Measurements from ENCODE around the gene FARP1.

Gene FARP1

DNA sequence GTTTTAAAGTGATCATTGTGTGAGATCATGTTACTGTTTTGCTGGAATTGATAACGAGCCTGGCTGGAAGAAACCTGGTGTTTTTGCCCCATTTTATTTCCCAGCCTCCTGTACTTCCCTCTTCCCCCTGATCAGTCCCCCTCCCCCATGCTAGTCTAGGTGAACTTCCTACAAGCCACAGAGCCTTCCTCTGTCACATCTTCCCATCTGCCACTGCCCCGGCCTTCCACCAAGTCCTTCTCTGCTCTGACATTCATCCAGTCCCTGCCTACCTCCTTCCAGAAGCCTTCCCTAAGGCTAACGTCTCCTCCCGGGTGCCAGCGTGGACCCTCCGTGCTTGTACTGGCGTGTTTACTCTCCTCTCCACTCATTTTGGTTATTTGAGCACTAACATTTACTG, 14.3 kb downstream of the FARP1 start:
- no peak overlapping the region for H3K4me3 ChIP-seq (ENCODE audit: low read length)
- no peak for DNase-seq (ENCODE audit: low read depth)
- TF ChIP-seq, protein P1, sequence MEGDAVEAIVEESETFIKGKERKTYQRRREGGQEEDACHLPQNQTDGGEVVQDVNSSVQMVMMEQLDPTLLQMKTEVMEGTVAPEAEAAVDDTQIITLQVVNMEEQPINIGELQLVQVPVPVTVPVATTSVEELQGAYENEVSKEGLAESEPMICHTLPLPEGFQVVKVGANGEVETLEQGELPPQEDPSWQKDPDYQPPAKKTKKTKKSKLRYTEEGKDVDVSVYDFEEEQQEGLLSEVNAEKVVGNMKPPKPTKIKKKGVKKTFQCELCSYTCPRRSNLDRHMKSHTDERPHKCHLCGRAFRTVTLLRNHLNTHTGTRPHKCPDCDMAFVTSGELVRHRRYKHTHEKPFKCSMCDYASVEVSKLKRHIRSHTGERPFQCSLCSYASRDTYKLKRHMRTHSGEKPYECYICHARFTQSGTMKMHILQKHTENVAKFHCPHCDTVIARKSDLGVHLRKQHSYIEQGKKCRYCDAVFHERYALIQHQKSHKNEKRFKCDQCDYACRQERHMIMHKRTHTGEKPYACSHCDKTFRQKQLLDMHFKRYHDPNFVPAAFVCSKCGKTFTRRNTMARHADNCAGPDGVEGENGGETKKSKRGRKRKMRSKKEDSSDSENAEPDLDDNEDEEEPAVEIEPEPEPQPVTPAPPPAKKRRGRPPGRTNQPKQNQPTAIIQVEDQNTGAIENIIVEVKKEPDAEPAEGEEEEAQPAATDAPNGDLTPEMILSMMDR (conservative IDR thresholded peaks at IDR 0.05; ENCODE audit: low read depth, low read length): no peak

DNA sequence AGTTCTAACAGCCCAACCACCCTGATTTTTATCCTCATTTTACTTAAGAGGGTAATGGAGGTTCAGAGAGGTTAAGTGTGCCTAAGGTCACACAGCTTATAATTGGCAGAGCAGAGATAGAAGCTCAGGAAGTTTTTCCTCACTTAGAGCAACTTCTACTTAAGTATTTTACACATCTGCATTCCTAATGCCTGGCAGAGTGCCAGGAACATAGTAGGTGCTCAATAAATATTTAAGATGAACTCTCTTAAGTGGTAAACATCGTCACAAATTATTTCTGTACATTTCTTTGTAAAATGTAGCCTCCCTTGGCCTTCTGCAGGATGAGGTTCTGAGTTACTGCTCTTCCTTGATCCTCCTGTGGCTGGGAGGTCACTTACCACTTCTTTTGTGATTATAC, 14.7 kb downstream of the FARP1 start:
- H3K4me3 ChIP-seq (ENCODE audit: low read length): no peak overlapping the region
- no peak for DNase-seq (ENCODE audit: low read depth)
- TF ChIP-seq, protein P1 (conservative IDR thresholded peaks at IDR 0.05; ENCODE audit: low read depth, low read length): no peak

DNA sequence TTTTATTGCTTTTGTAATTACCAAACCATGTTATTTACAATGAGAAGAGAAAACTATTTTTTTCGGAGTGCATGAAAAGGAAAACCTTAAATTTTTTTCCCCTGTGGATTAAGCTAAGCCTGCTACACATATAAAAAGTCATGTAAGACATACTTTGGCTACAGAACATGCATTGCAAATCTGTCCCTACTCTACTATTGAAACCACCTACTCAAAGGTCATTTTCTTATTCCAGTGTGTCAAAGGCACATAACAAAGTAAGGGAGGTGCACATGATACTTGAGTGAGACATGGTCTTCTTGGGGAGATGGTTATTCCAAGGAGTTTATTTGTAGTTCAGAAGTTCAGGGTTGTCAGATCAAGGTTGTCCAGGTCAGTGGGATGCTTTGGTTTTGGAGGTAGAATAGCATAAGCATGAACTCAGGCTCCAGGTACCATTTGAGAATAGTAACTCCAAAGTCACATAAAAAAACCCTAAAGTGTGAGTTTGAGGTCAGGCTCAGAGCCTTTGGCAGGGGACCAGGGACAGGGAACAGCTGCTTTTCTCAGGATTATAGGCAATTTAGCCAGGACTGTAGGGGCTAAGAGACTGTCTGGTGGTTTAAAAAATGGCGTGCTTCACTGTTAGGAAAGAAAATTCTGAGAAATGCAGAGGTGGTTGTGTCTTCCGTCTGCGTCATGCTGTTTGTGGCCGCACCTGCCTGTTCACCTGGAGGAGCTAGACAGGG, 15.4 kb downstream of the FARP1 start:
- H3K4me3 ChIP-seq (ENCODE audit: low read length): no peak overlapping the region
- TF ChIP-seq, protein P1 (conservative IDR thresholded peaks at IDR 0.05; ENCODE audit: low read depth, low read length): no peak
- DNase-seq (ENCODE audit: low read depth): no peak

DNA sequence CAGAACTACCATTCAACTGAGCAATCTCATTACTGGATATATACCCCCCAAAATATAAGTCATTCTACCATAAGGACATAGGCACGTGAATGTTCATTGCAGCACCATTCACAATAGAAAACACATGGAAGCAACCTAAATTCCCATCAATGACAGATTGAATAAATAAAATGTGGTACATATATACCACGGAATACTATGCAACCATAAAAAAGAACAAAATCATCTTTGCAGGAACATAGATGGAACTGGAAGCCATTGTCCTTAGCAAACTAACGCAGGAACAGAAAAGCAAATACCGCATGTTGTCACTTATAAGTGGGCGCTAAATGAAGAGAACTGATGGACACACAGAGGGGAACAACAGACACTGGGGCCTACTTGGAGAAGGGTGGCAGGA, 20.0 kb downstream of the FARP1 start:
- no peak overlapping the region for H3K4me3 ChIP-seq (ENCODE audit: low read length)
- TF ChIP-seq, protein P1 (conservative IDR thresholded peaks at IDR 0.05; ENCODE audit: low read depth, low read length): no peak
- no peak for DNase-seq (ENCODE audit: low read depth)

DNA sequence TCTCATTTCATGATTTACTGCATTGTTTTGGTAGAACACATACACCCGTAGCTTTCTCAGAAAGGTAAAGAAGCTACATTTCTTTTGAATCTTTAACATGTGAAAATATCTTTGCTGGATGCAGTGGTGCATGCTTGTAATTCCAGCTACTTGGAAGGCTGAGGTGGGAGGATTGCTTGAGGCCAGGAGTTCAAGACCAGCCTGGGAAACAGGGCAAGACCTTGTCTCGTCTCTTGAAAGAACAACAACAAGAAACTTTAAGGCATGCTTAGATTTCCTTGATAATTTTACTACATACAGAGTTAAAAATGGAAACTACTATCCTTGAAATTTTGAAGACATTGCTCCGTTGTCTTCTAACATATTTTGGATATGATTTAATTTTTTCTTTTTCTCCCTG, 26.4 kb downstream of the FARP1 start:
- TF ChIP-seq, protein P1 (conservative IDR thresholded peaks at IDR 0.05; ENCODE audit: low read depth, low read length): no peak
- no peak for DNase-seq (ENCODE audit: low read depth)
- no peak overlapping the region for H3K4me3 ChIP-seq (ENCODE audit: low read length)

DNA sequence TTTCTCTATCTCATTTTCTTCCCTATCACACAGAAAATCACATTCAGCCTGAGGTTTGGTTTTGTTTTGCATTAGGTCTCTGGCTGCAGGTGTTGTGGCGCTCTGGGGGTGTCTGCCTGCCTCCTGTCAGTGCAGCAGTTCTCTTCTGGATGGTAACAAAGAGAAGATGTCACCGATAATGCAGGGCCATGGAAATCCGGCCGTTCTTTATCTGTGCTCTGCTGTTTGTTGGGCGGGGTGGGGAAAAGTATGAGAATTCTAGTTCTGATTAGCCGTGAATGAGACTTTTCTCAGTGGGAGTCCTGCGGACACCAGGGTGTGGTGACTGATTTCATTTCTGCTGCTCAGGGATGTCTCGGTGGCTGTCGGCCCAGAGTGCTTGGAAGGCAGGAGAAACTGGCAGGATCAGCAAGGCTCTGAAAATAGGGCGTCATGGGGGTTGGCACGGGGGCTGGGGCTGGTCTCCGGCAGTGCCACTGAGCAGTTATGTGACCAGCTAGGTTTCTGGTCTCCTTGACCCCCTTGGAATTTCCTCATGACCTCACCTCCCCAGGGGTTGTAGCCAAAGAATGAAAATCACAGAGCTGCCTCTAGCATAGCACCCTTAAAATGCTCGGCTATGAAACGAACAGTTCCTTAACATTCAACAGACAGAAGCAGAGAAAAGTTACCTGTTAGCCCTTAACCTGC, 29.2 kb downstream of the FARP1 start:
- H3K4me3 ChIP-seq (ENCODE audit: low read length): no peak overlapping the region
- DNase-seq (ENCODE audit: low read depth): no peak
- TF ChIP-seq, protein P1 (conservative IDR thresholded peaks at IDR 0.05; ENCODE audit: low read depth, low read length): no peak

All from retinal pigment epithelial cell (primary cell).